UCSD-AML1 (cell line): ENCODE results near the gene SF3B6.
"Not testable (repeated sequence)": the region's sequence is repeated elsewhere in the genome, so short reads cannot be mapped to it uniquely, and the experiment has no call there.

ENCODE experiments used
- DNase-seq: peaks from one replicate; lab custom pipeline; 2025; ENCODE audit not compliant: unreplicated experiment; lab: John Stamatoyannopoulos, UW

SF3B6 gene

DNA sequence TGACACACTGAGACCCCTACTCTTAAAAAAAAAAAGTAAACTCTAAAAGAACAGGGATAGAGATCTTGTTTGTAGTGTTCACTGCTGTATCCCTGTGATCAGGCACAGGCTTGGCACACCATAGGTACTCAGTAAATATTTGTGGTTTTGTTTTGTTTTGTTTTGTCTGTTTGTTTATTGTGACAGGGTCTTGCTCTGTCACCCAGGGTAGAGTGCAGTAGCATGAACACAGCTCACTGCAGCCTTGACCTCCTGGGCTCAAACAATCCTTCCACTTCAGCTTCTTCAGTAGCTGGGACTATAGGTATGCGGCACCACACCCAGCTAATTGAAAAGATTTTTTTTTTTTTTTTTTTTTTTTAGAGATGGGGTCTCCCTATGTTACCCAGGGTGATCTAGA lies 23.2 kb downstream of the SF3B6 start:
- no peak for DNase-seq

DNA sequence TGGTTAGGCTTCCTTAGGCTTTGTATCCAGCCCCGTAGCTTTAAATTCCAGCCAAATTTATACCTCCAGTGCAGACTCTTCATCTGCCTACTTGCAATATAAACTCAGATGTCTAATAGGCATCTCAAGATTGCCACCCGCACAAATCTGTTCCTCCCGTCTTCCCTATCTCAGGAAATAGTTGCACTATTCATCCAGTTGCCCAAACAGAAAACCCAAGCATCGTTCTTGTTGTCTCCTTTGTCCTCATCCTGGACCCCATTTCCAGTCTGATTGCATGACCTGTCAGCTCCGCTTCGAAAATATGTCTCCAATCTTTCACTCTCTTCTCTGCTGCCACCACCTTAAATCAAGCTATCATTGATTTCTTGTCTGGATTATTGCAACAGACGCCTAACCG lies 24.3 kb downstream of the SF3B6 start:
- no peak for DNase-seq

DNA sequence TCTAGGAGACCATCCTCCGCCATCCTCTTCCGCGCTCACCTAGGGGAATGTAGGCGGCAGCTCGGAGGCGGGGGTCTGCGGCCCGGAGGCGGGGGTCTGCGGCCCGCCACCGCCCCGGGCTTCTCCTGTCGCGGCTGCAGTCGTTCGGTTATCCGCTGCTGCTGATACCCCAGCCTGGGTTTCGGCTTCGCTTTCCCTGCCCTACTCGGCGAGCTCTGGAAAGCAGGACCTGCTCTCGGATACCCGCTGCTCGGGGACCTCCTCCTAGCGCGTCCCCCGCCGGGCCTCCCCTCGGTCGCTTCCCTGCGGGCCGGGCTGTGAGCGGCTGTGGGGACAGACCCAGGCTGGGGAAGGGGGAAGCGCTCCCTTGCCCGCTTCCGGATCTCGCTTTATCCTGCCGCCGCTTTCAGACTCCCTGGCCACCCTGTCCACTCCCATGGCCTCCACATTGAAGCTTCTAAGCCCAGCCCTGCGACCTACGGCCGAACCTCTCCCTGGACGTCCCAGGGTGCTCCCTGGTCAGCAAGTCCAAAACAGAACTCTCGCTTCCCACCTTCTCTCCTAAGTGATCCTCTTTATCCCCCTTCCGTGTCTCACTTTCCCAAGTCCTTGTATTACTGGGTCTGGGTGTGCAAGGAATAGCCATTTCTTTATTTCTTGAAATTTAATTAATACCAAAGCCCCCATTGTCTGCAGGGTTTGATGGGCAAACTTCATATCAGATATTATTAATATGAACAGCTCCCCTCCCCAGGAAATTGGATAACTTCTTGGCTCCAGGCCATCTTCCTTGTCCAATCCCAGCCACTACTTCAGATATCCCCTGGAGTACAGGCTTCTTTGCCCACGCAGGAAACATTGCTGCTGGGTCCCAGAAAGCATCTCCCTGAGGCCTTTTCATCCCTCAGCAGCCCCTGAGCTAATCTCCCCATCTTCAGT lies 25.8 kb downstream of the SF3B6 start:
- peak; percentile 28 for DNase-seq

- DNase-seq, result peak; percentile 45
Observed at GRCh38 chr2:24049485-24050021, 26.6 kb downstream of the SF3B6 start, which contains the start of gene FKBP1B. FKBP1B (plus strand) TSS chr2:24049741; CDS start chr2:24049850, 109 bp downstream.

- DNase-seq, result no peak
Observed at GRCh38 chr2:24048769-24049484, 27.2 kb downstream of the SF3B6 start.

DNA sequence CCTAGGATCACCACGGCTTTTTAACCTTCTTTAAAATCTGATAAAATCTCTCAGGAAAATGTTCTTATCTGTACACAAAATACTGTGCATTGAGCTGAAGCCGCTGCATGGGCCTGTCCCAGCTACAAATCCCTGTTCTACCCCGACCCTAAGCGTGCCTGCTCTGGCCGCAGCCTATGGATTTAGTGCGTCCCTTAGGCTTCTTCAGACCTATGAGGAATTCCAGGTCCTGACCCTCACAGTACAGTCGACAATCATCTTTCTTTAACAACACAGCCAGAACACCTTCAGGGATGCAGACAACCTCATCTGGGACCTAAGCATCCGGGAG lies 28.5 kb downstream of the SF3B6 start:
- DNase-seq, result no peak

- DNase-seq, result peak; percentile 93
Observed at GRCh38 chr2:24046930-24047702, 29.0 kb downstream of the SF3B6 start, which contains the start of gene WDCP. WDCP (minus strand) TSS chr2:24047391; CDS start chr2:24039494, 7,897 bp downstream.

DNA sequence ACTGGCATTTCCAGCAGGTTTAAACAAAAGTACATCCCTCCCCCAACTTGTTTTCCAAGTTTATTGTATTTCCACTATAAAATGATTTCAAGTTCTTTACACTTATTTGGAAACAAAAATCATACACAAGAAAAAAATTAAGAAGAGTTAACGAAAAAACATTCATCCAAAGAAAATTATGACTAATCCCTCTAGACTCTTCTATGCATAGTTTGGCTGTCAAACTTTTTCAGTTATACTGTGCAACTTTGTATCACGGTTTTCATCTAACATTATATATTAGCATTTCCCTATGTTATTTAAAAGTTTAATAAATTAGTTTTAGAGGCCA lies 29.6 kb downstream of the SF3B6 start:
- no peak for DNase-seq

- no peak for DNase-seq
Observed at GRCh38 chr2:24045511-24046508, 30.3 kb downstream of the SF3B6 start.

GRCh38 chr2:24043133-24043532 lies 33.0 kb downstream of the SF3B6 start:
- not testable (repeated sequence) for DNase-seq

GRCh38 chr2:24040511-24040910 lies 35.6 kb downstream of the SF3B6 start:
- no peak for DNase-seq

GRCh38 chr2:24038786-24039499 lies 37.2 kb downstream of the SF3B6 start:
- no peak for DNase-seq

DNA sequence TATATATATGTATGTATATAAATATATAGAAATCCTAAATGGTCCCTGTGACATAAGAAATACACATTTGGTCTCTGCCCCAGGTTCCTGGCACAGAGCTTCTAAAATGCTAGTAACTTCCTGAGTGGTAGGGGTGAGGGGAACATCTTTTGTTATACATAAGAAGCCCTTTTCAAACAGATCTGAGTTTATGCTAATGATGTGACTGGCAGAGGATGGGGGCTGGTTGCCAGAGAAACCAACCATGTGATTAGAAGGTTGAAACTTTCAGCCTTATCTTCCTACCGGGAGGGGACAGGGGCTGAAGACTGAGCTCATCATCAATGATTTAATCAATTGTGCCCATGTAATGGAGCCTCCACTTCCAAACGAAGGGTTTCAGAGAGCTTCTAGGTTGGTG lies 49.9 kb downstream of the SF3B6 start:
- no peak for DNase-seq

DNA sequence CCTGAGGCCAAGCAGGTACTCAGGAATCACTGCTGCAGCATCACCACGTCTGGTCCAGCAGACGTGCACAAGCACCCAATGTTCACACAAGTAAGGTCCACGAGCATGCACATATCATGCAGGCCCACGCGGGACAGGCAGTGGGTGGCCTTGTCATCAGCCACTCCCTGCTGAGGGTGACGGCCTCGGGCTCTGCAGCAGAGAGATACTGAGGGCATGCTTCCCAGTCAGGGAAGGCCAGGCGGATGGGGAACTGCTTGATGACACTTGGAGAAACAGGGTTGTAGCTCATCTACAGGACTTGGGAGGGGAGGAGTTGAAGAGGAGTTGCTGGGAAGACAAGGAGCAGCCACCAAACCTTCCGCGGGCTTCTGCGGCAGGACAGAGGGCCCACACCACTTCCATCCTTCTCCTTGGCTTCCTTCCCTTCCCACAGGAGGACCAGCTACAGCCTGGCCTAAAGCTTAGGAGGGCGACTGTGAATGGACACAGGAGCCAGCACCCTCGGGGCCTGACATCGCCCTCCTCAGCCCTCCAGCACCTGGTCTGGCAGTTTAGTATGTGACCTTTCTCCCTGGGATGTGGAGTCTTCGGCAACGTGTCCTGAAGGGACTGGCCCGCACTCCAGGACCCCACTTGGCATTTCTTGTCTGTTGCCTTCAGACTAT lies 51.0 kb downstream of the SF3B6 start:
- DNase-seq, result no peak

DNA sequence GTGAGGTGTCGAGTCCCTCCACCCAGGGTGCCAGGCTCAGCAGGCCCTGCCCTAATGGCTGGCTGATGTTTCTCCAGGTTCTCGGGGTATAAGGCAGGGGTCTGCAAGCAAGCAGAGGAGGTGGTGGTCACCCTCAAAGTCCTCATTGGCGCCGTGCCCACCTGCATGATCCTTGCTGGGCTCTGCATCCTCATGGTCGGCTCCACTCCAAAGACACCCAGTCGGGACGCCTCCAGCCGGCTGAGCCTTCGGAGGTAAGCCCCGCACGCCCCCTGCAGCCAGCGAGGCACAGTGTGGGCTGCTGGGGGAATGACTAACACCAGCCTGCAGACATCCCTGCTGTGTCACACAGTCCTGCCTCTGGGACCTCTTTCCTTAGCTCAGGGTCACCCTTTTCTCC lies 52.1 kb downstream of the SF3B6 start:
- DNase-seq, result no peak

DNA sequence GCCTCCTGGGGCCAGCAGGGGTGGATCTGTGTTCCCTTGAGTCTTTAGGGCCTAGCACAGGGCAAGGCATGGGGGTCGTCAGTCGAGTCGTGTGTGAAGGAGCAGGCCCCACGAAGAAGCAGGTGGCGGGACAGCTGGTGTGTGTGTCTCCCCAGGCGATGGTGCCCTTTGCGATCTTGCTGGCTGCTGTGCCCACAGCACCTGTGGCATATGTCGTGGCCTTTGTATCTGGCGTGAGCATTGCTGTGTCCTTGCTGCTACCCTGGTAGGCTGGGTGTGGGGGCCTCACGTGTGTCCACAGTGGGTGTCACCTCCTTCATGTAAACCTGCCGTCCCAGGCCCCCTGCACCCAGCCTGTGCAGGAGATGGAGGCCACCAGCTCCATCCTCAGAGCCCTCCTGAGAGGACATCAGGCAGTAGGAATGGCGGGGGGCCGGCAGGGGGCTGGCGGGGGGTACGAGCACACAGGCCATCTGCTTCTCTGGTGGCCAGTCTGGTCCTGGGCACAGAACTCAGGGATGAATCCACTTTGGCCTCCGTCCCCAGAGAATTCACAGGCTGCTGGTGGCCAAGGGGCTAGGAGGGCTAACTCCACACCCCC lies 53.1 kb downstream of the SF3B6 start:
- DNase-seq, result no peak

- DNase-seq, result no peak
Observed at GRCh38 chr2:24022324-24022974, 53.7 kb downstream of the SF3B6 start.
